OCI-LY3 (cell line): Measurements from ENCODE around the gene DPYD.

Experiments used
- H2AFZ ChIP-seq: fragments of 200-600, 300-600 bp; shearing (Covaris generic); 2 replicates; pipeline ENCODE4 v1.6.0; 2014; ENCODE audit warnings: antibody characterized with exemption, low read depth, low read length
- H3K27ac ChIP-seq: fragments of 200-600, 300-600 bp; sonication (generic); 2 replicates; pipeline ENCODE4 v1.5.1; 2014; ENCODE audit warnings: mild to moderate bottlenecking, low read length, moderate library complexity, mixed read lengths
- H3K27me3 ChIP-seq: fragments of 200-600, 300-600 bp; sonication (generic); 2 replicates; pipeline ENCODE4 v1.6.1; 2014; ENCODE audit warnings: low read depth, low read length, mixed read lengths
- H3K36me3 ChIP-seq: fragments of 200-600, 300-600 bp; sonication (generic); replicated peaks from 2 replicates; pipeline ENCODE3; 2014; ENCODE audit warnings: low read depth, low read length, mixed read lengths
- H3K4me1 ChIP-seq: fragments of 300-600, 200-600 bp; sonication (generic); 2 replicates; pipeline ENCODE4 v1.6.1; 2014; ENCODE audit warnings: low read length, mixed read lengths
- H3K4me2 ChIP-seq: fragments of 200-600, 300-600 bp; sonication (generic); 2 replicates; pipeline ENCODE4 v1.6.1; 2014; ENCODE audit warnings: low read length, mixed read lengths
- H3K4me3 ChIP-seq: fragments of 300-600, 200-600 bp; sonication (generic); 2 replicates; pipeline ENCODE4 v1.5.1; 2014; ENCODE audit warnings: antibody characterized with exemption, mild to moderate bottlenecking, low read length, moderate library complexity
- H3K79me2 ChIP-seq: fragments of 300-600, 200-600 bp; shearing (Covaris generic); 2 replicates; pipeline ENCODE4 v1.6.1; 2014; ENCODE audit warnings: mild to moderate bottlenecking, low read length, mixed read lengths
- H3K9ac ChIP-seq: fragments of 300-600, 200-600 bp; shearing (Covaris generic); 2 replicates; pipeline ENCODE4 v1.6.0; 2014; ENCODE audit warnings: mild to moderate bottlenecking, low read length, moderate library complexity
- H3K9me3 ChIP-seq: fragments of 200-600, 300-600 bp; shearing (Covaris generic); 2 replicates; pipeline ENCODE4 v1.6.1; 2014; ENCODE audit warnings: low read length, mixed read lengths; ENCODE audit not compliant: insufficient read depth
- H4K20me1 ChIP-seq: fragments of 200-600, 300-600 bp; sonication (generic); 2 replicates; pipeline ENCODE4 v1.6.1; 2016; ENCODE audit warnings: low read length, mixed read lengths; ENCODE audit not compliant: insufficient read depth
- EZH2phosphoT487 ChIP-seq: fragments of 200-600 bp; shearing (Covaris generic); IDR thresholded peaks from 2 replicates; pipeline ENCODE4 v1.6.1; 2018; ENCODE audit warnings: antibody characterized with exemption, mixed run types, low read depth
- TF ChIP-seq, protein P1 (sequence below): fragments of 200-600, 300-600 bp; sonication (generic); IDR thresholded peaks from 2 replicates; pipeline ENCODE4 v1.5.1; 2014; ENCODE audit warnings: antibody characterized with exemption, low read length, low read depth

Gene DPYD

DNA sequence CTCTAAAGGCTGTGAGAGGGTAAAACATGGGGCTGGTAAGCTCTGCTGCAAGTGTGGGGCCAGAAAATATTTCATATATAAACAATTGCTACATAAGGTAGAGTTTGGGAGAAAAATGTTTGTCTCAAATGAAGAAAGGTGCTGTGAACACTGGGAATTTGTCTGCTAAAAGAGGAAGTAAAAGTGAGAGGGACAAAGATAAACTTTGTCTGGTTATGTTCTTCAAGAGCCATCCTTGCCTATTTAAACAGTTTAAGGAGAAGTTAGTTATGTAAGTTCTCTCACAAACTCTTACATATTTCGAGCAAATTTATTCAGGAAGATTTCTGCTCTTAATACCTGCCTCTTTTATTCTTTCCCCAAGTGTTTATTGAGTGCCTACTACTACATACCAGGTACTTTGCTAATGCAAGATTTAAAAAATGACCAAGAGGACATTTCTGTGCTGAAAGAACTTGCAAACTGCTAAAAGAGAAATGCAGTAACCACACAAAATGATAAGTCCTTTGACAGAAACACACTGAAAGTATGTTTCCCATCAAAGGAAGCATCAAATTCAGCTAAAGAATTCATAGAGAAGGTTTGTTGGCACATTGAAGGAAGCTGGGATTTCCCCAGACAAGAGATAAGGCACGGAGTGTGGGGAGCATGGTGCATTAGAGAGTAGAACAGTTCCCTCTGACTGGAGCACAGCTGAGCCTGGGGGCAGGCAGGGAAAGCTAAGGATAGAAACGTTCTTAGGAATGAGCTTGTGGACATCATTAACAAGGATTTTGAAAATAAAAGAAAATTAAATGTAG lies 650.1 kb downstream of the DPYD start:
- Histone ChIP-seq H3K79me2 (no peaks in the 10 kb centered on the region), H2AFZ (no peak overlapping the region), H3K27me3 (no peaks in the 10 kb centered on the region), H3K4me2 (no peak overlapping the region), H3K9ac (no peak overlapping the region), H3K9me3 (no peaks in the 10 kb centered on the region), H3K27ac (no peak overlapping the region), H3K4me1 (no peaks in the 10 kb centered on the region), H3K36me3 (no peaks in the 10 kb centered on the region), H4K20me1 (no peaks in the 10 kb centered on the region), H3K4me3 (no peak overlapping the region)
- TF ChIP-seq, protein P1, sequence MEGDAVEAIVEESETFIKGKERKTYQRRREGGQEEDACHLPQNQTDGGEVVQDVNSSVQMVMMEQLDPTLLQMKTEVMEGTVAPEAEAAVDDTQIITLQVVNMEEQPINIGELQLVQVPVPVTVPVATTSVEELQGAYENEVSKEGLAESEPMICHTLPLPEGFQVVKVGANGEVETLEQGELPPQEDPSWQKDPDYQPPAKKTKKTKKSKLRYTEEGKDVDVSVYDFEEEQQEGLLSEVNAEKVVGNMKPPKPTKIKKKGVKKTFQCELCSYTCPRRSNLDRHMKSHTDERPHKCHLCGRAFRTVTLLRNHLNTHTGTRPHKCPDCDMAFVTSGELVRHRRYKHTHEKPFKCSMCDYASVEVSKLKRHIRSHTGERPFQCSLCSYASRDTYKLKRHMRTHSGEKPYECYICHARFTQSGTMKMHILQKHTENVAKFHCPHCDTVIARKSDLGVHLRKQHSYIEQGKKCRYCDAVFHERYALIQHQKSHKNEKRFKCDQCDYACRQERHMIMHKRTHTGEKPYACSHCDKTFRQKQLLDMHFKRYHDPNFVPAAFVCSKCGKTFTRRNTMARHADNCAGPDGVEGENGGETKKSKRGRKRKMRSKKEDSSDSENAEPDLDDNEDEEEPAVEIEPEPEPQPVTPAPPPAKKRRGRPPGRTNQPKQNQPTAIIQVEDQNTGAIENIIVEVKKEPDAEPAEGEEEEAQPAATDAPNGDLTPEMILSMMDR = no peak
- TF ChIP-seq EZH2phosphoT487 = no peak

DNA sequence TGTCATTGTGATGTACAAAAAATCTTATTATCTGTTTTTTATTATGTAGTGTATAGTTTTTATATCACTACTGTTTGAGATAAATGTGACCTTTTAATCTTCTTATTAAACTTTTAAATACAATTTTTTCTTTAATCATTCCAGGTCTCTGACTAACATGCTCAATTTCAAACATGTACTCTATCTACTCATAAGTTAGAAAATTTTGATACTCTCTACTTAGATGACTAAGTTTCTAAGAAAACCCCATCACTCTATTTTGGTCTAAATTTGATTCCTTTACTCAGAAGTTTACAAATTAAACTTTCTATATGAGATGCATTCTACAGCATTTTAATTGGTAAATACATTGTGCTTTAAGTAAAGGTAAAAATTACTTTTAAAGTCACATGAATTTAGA lies 655.2 kb downstream of the DPYD start:
- H2AFZ ChIP-seq = no peak overlapping the region
- no peaks in the 10 kb centered on the region for H3K9me3 ChIP-seq
- H3K4me1 ChIP-seq = no peaks in the 10 kb centered on the region
- H3K4me3 ChIP-seq = no peak overlapping the region
- no peak overlapping the region for H3K27ac ChIP-seq
- H3K36me3 ChIP-seq = no peaks in the 10 kb centered on the region
- H3K9ac ChIP-seq = no peak overlapping the region
- no peak overlapping the region for H3K4me2 ChIP-seq
- H3K27me3 ChIP-seq = no peaks in the 10 kb centered on the region
- TF ChIP-seq, protein P1 = no peak
- TF ChIP-seq EZH2phosphoT487 = no peak
- H4K20me1 ChIP-seq = no peaks in the 10 kb centered on the region
- H3K79me2 ChIP-seq = no peaks in the 10 kb centered on the region

GRCh38 chr1:97262842-97263241 lies 658.0 kb downstream of the DPYD start:
- Histone ChIP-seq H2AFZ (no peak overlapping the region), H3K36me3 (no peaks in the 10 kb centered on the region), H3K4me3 (no peak overlapping the region), H3K9ac (no peak overlapping the region), H3K79me2 (no peaks in the 10 kb centered on the region), H3K9me3 (no peaks in the 10 kb centered on the region), H4K20me1 (no peaks in the 10 kb centered on the region), H3K4me2 (no peak overlapping the region), H3K27ac (no peak overlapping the region), H3K27me3 (no peaks in the 10 kb centered on the region), H3K4me1 (no peaks in the 10 kb centered on the region)
- no peak for TF ChIP-seq EZH2phosphoT487
- TF ChIP-seq, protein P1 = no peak

DNA sequence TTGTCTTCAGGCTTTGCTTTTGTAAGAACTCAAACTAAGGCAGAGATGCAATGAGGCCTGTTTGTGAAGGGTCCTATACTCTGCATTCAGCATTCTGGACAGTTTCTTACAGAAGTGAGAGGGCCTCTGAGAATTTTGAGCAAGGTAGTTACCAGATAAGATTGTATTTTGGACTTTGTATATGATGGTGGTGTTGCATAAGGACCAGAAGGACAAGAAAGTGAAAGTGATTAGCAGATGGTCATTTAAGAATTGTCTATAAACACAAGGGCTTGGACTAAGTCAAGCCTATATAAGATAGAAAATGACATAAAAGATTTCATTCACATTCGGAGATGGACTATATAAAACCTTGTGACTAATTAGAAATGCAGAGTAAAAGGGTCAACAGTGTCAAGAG lies 662.2 kb downstream of the DPYD start:
- H3K9me3 ChIP-seq = no peaks in the 10 kb centered on the region
- no peak overlapping the region for H3K4me3 ChIP-seq
- H4K20me1 ChIP-seq = no peaks in the 10 kb centered on the region
- no peak overlapping the region for H3K9ac ChIP-seq
- H3K36me3 ChIP-seq = no peaks in the 10 kb centered on the region
- no peaks in the 10 kb centered on the region for H3K4me1 ChIP-seq
- no peaks in the 10 kb centered on the region for H3K79me2 ChIP-seq
- H2AFZ ChIP-seq = no peak overlapping the region
- TF ChIP-seq EZH2phosphoT487 = no peak
- TF ChIP-seq, protein P1 = no peak
- H3K27me3 ChIP-seq = no peaks in the 10 kb centered on the region
- no peak overlapping the region for H3K4me2 ChIP-seq
- H3K27ac ChIP-seq = no peak overlapping the region
